GM23338 (cell line): Measurements from ENCODE around the gene ULK2. TPM values are rescaled to one million over a fixed set of nuclear protein-coding genes. Genes with fewer than 3 reads are reported as not detected.

Source experiments
- ATAC-seq: fragments of 200-7000 bp; cut with Tn5 transposase; 3 replicates; pipeline ENCODE4 v1.9.1; 2020
- DNase-seq: peaks from one replicate; pipeline ENCODE4 v3.0.0-alpha.2; 2015; ENCODE audit warnings: low spot score
- H2AFZ ChIP-seq: fragments of 200-600 bp; sonication (generic); 2 replicates; pipeline ENCODE4 v1.8.0; 2016; ENCODE audit warnings: antibody characterized with exemption, mild to moderate bottlenecking, moderate library complexity
- H3F3A ChIP-seq: fragments of 200-600 bp; sonication (generic); replicated peaks from 2 replicates; pipeline ENCODE4 v1.8.0; 2017; ENCODE audit warnings: antibody characterized with exemption, mixed run types, low read depth
- H3K27ac ChIP-seq: fragments of 200-600 bp; sonication (generic); 2 replicates; pipeline ENCODE4 v1.6.1; 2016; ENCODE audit warnings: low read depth
- H3K27me3 ChIP-seq: fragments of 200-600 bp; sonication (generic); 2 replicates; pipeline ENCODE4 v1.8.0; 2016; ENCODE audit warnings: mild to moderate bottlenecking, mixed run types, moderate library complexity; ENCODE audit not compliant: insufficient read depth
- H3K36me3 ChIP-seq: fragments of 200-600 bp; sonication (generic); 2 replicates; pipeline ENCODE4 v1.8.0; 2016; ENCODE audit warnings: mild to moderate bottlenecking; ENCODE audit not compliant: insufficient read depth
- H3K4me1 ChIP-seq: fragments of 200-600 bp; sonication (generic); 2 replicates; pipeline ENCODE4 v1.8.0; 2016; ENCODE audit warnings: mild to moderate bottlenecking, moderate library complexity; ENCODE audit not compliant: insufficient read depth
- H3K4me2 ChIP-seq: fragments of 200-600 bp; sonication (generic); 2 replicates; pipeline ENCODE4 v1.7.1; 2017; ENCODE audit warnings: mixed run types
- H3K4me3 ChIP-seq: fragments of 200-600 bp; sonication (generic); 2 replicates; pipeline ENCODE4 v1.6.1; 2016; ENCODE audit warnings: mixed run types
- H3K79me2 ChIP-seq: fragments of 200-600 bp; sonication (generic); replicated peaks from 2 replicates; pipeline ENCODE4 v1.8.0; 2017; ENCODE audit warnings: mild to moderate bottlenecking; ENCODE audit not compliant: insufficient read depth
- H3K9me2 ChIP-seq: fragments of 200-600 bp; sonication (generic); 2 replicates; pipeline ENCODE4 v1.8.0; 2017; ENCODE audit not compliant: insufficient read depth
- H4K20me1 ChIP-seq: fragments of 200-600 bp; sonication (generic); replicated peaks from 2 replicates; pipeline ENCODE4 v1.8.0; 2017; ENCODE audit warnings: mild to moderate bottlenecking; ENCODE audit not compliant: insufficient read depth
- H3K27ac Mint-ChIP-seq: 2 replicates; pipeline ENCODE4 v1.8.0; 2020; ENCODE audit warnings: inconsistent platforms, mild to moderate bottlenecking, moderate library complexity, mixed read lengths
- H3K27me3 Mint-ChIP-seq: 3 replicates; pipeline ENCODE4 v1.8.0; 2022; ENCODE audit warnings: low read depth, mild to moderate bottlenecking, moderate library complexity, mixed read lengths, inconsistent platforms; ENCODE audit not compliant: insufficient read depth, poor library complexity
- H3K36me3 Mint-ChIP-seq: 3 replicates; pipeline ENCODE4 v1.8.0; 2021; ENCODE audit warnings: low read depth, mild to moderate bottlenecking, inconsistent platforms, moderate library complexity, mixed read lengths
- H3K4me1 Mint-ChIP-seq: 3 replicates; pipeline ENCODE4 v1.8.0; 2020; ENCODE audit warnings: mild to moderate bottlenecking, inconsistent platforms, mixed read lengths
- H3K4me3 Mint-ChIP-seq: 3 replicates; pipeline ENCODE4 v1.8.0; 2021; ENCODE audit warnings: moderate library complexity, mild to moderate bottlenecking, inconsistent platforms, mixed read lengths
- H3K9me3 Mint-ChIP-seq: 3 replicates; pipeline ENCODE4 v1.8.0; 2020; ENCODE audit warnings: moderate library complexity, mild to moderate bottlenecking, inconsistent platforms, mixed read lengths
- CREB1 ChIP-seq: fragments of 250-450 bp; sonication (Bioruptor Pico); IDR thresholded peaks from 2 replicates; pipeline ENCODE4 v1.5.0; 2020; ENCODE audit warnings: low read depth, mild to moderate bottlenecking, moderate library complexity
- ETS1 ChIP-seq: IDR thresholded peaks from 2 replicates; pipeline ENCODE4 v1.6.1; 2016; ENCODE audit warnings: antibody characterized with exemption
- EZH2 ChIP-seq: fragments of 200-600 bp; sonication (generic); IDR thresholded peaks from one replicate; pipeline ENCODE4 v1.8.0; 2017; ENCODE audit warnings: antibody characterized with exemption, mild to moderate bottlenecking, low read depth; ENCODE audit not compliant: unreplicated experiment
- EZH2phosphoT487 ChIP-seq: fragments of 200-600 bp; sonication (generic); IDR thresholded peaks from one replicate; pipeline ENCODE4 v1.8.1; 2018; ENCODE audit warnings: antibody characterized with exemption; ENCODE audit not compliant: unreplicated experiment
- JUNB ChIP-seq: IDR thresholded peaks from one replicate; pipeline ENCODE4 v1.6.1; 2016; ENCODE audit warnings: antibody characterized with exemption; ENCODE audit not compliant: unreplicated experiment
- NANOG ChIP-seq: IDR thresholded peaks from 2 replicates; pipeline ENCODE4 v1.6.1; 2016; ENCODE audit warnings: antibody characterized with exemption, borderline replicate concordance
- POLR2AphosphoS5 ChIP-seq: IDR thresholded peaks from 2 replicates; pipeline ENCODE4 v1.6.1; 2016; ENCODE audit warnings: antibody characterized with exemption, low read depth
- STAT1 ChIP-seq: IDR thresholded peaks from one replicate; pipeline ENCODE4 v1.6.1; 2016; ENCODE audit warnings: antibody characterized with exemption; ENCODE audit not compliant: unreplicated experiment
- ZNF114 ChIP-seq: fragments of 250-450 bp; sonication (Bioruptor Pico); IDR thresholded peaks from 2 replicates; pipeline ENCODE4 v1.5.0; 2020; ENCODE audit warnings: mild to moderate bottlenecking, moderate library complexity
- ZNF331 ChIP-seq: fragments of 250-450 bp; sonication (Bioruptor Pico); IDR thresholded peaks from 2 replicates; pipeline ENCODE4 v1.5.0; 2020; ENCODE audit warnings: low read depth, mild to moderate bottlenecking, moderate library complexity
- ZNF462 ChIP-seq: fragments of 250-450 bp; sonication (Bioruptor Pico); IDR thresholded peaks from 2 replicates; pipeline ENCODE4 v1.5.0; 2020; ENCODE audit warnings: mild to moderate bottlenecking, moderate library complexity
- polyA plus RNA-seq: library from polyadenylated mRNA; unstranded; fragments of >200 nt; fragmentation: Nextera tagmentation; extraction: Ambion mirVana; gene quantifications from 2 replicates; pipeline ENCODE4 v1.2.1, GENCODE V29; 2016
- total RNA-seq: library from RNA; depleted of rRNA; stranded (reverse); fragments of >200 nt; shearing (Covaris generic); gene quantifications from 2 replicates; pipeline ENCODE4 v1.2.3, GENCODE V29; 2014
- TF ChIP-seq, protein P1 (sequence below): IDR thresholded peaks from one replicate; pipeline ENCODE4 v1.6.1; 2018; ENCODE audit warnings: antibody characterized with exemption; ENCODE audit not compliant: unreplicated experiment
- TF ChIP-seq, protein P2 (sequence below), 2 experiments: fragments of 200-600 bp in 1 of 2; sonication (generic) in 1 of 2; conservative IDR thresholded peaks; 2 replicates each; pipeline versions ENCODE4 v1.5.1 to v1.6.1; 2016 to 2017; ENCODE audit warnings: antibody characterized with exemption in 2 of 2, low read depth in 2 of 2, mild to moderate bottlenecking in 2 of 2, moderate library complexity in 1 of 2

The ULK2 gene
- total and polyA plus RNA-seq, 2 experiments from 2014 or later, result 1.6 to 3.0 TPM

DNA sequence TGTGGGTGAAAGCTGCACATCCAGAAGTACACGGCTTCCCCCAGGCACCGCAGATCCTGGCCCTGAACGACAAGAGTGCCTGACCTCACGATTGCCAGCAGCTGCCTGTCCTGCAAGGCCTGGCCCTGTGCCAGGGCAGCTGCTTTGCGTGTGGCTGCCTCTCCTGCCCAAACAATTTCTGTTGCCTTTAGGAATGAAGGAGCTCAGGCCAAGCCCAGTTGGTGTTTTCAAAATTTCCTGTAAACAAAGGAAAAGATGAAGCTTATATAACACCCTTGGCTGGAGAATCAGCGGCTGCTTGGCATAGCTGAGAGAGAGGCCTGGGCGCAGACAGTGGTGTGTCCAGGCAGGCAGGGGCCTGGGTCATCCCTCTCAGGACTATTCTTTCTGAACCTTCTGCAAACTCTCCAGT, 139.6 kb downstream of the ULK2 start:
- no peak overlapping the region for H2AFZ ChIP-seq
- ATAC-seq (no peak), DNase-seq (no peak)
- no peaks in the 10 kb centered on the region for H3F3A ChIP-seq
- no peak overlapping the region for H3K4me3 ChIP-seq
- TF ChIP-seq POLR2AphosphoS5 (no peak), CREB1 (CRISPR knock-in tag) (no peak), ETS1 (no peak), ZNF114 (CRISPR knock-in tag) (no peak), NANOG (no peak), STAT1 (no peak), ZNF462 (CRISPR knock-in tag) (no peak), EZH2phosphoT487 (no peak), EZH2 (no peak), ZNF331 (CRISPR knock-in tag) (no peak), JUNB (no peak)
- TF ChIP-seq, protein P1, sequence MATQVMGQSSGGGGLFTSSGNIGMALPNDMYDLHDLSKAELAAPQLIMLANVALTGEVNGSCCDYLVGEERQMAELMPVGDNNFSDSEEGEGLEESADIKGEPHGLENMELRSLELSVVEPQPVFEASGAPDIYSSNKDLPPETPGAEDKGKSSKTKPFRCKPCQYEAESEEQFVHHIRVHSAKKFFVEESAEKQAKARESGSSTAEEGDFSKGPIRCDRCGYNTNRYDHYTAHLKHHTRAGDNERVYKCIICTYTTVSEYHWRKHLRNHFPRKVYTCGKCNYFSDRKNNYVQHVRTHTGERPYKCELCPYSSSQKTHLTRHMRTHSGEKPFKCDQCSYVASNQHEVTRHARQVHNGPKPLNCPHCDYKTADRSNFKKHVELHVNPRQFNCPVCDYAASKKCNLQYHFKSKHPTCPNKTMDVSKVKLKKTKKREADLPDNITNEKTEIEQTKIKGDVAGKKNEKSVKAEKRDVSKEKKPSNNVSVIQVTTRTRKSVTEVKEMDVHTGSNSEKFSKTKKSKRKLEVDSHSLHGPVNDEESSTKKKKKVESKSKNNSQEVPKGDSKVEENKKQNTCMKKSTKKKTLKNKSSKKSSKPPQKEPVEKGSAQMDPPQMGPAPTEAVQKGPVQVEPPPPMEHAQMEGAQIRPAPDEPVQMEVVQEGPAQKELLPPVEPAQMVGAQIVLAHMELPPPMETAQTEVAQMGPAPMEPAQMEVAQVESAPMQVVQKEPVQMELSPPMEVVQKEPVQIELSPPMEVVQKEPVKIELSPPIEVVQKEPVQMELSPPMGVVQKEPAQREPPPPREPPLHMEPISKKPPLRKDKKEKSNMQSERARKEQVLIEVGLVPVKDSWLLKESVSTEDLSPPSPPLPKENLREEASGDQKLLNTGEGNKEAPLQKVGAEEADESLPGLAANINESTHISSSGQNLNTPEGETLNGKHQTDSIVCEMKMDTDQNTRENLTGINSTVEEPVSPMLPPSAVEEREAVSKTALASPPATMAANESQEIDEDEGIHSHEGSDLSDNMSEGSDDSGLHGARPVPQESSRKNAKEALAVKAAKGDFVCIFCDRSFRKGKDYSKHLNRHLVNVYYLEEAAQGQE, result no peak
- TF ChIP-seq, protein P2, sequence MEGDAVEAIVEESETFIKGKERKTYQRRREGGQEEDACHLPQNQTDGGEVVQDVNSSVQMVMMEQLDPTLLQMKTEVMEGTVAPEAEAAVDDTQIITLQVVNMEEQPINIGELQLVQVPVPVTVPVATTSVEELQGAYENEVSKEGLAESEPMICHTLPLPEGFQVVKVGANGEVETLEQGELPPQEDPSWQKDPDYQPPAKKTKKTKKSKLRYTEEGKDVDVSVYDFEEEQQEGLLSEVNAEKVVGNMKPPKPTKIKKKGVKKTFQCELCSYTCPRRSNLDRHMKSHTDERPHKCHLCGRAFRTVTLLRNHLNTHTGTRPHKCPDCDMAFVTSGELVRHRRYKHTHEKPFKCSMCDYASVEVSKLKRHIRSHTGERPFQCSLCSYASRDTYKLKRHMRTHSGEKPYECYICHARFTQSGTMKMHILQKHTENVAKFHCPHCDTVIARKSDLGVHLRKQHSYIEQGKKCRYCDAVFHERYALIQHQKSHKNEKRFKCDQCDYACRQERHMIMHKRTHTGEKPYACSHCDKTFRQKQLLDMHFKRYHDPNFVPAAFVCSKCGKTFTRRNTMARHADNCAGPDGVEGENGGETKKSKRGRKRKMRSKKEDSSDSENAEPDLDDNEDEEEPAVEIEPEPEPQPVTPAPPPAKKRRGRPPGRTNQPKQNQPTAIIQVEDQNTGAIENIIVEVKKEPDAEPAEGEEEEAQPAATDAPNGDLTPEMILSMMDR (conservative IDR thresholded peaks at IDR 0.05; ENCODE audit: low read depth in 2 of 2), result no peak
- H3K36me3 ChIP-seq, result no peaks in the 10 kb centered on the region
- Mint-ChIP-seq H3K4me1 (no peaks in the 10 kb centered on the region; the same call in 2 of the 3 replicates), H3K27ac (no peak overlapping the region), H3K36me3 (no peaks in the 10 kb centered on the region; the same call in 2 of the 3 replicates), H3K9me3 (no peaks in the 10 kb centered on the region), H3K4me3 (no peak overlapping the region), H3K27me3 (no peaks in the 10 kb centered on the region)
- H4K20me1 ChIP-seq, result no peaks in the 10 kb centered on the region
- H3K4me1 ChIP-seq, result no peaks in the 10 kb centered on the region
- H3K9me2 ChIP-seq, result no peaks in the 10 kb centered on the region
- H3K4me2 ChIP-seq, result no peak overlapping the region
- H3K27ac ChIP-seq, result no peak overlapping the region
- H3K79me2 ChIP-seq, result no peaks in the 10 kb centered on the region
- no peaks in the 10 kb centered on the region for H3K27me3 ChIP-seq
